NT2/D1 (cell line): ENCODE data around the gene DOCK11.

Experiments
- SUZ12 ChIP-seq: IDR thresholded peaks from 2 replicates; pipeline ENCODE4 v1.6.1; 2011; ENCODE audit not compliant: insufficient read length, insufficient read depth; ENCODE audit errors: extremely low read depth
- ZNF274 ChIP-seq: IDR thresholded peaks from 2 replicates; pipeline ENCODE4 v1.6.1; 2011; ENCODE audit warnings: mild to moderate bottlenecking, low read depth, low read length

GRCh38 chrX:118679290-118679689, 183.7 kb downstream of the DOCK11 start:
- TF ChIP-seq SUZ12: no peak
- no peak for TF ChIP-seq ZNF274
